MCF 10A (cell line): ENCODE results near the gene PPP2R5C. TPM values are rescaled to one million over a fixed set of nuclear protein-coding genes. Genes with fewer than 3 reads are reported as not detected.

Experiments used
- BruUV-seq: library from RNA; stranded (reverse); fragments of 400-500 nt; replicated peaks from 2 replicates; lab custom pipeline; 2021; lab: Mats Ljungman, UMichigan
- CTCF ChIA-PET: fragments of 300-600 bp; sonication (Branson Sonifier 250); formaldehyde crosslinking; extraction: SDS; loops from one replicate; lab custom pipeline; 2021; ENCODE audit warnings: antibody characterized with exemption, inconsistent platforms; lab: Yijun Ruan, JAX
- POLR2A ChIA-PET: fragments of 300-600, 350-650 bp; sonication (Branson Sonifier 250); formaldehyde crosslinking; extraction: SDS; loops from one replicate; lab custom pipeline; 2020; ENCODE audit warnings: antibody characterized with exemption, inconsistent platforms; lab: Yijun Ruan, JAX
- DNase-seq: peaks from one replicate; pipeline ENCODE4 v3.0.0-alpha.2; 2018; ENCODE audit not compliant: unreplicated experiment
- H3K27ac Mint-ChIP-seq: one replicate; pipeline ENCODE4 v1.8.0; 2022; ENCODE audit warnings: mild to moderate bottlenecking, low read depth, mixed read lengths; ENCODE audit not compliant: unreplicated experiment
- H3K27me3 Mint-ChIP-seq: one replicate; pipeline ENCODE4 v1.8.0; 2022; ENCODE audit warnings: mixed read lengths; ENCODE audit not compliant: insufficient read depth, unreplicated experiment
- H3K36me3 Mint-ChIP-seq: one replicate; pipeline ENCODE4 v1.8.0; 2022; ENCODE audit warnings: mild to moderate bottlenecking, moderate library complexity, mixed read lengths; ENCODE audit not compliant: insufficient read depth, unreplicated experiment
- H3K4me1 Mint-ChIP-seq: one replicate; pipeline ENCODE4 v1.8.0; 2022; ENCODE audit warnings: mixed read lengths; ENCODE audit not compliant: insufficient read depth, unreplicated experiment
- H3K4me3 Mint-ChIP-seq: one replicate; pipeline ENCODE4 v1.8.0; 2022; ENCODE audit warnings: mild to moderate bottlenecking, moderate library complexity, mixed read lengths; ENCODE audit not compliant: unreplicated experiment
- H3K9me3 Mint-ChIP-seq: one replicate; pipeline ENCODE4 v1.8.0; 2022; ENCODE audit warnings: mixed read lengths; ENCODE audit not compliant: unreplicated experiment
- intact Hi-C: fragments of 100-400 bp; cut with micrococcal nuclease; formaldehyde crosslinking; loops from 2 replicates; pipeline ENCODE4 v1.14.1; 2022
- total RNA-seq: library from RNA; stranded (reverse); gene quantifications from 2 replicates; pipeline ENCODE4 v1.2.3, GENCODE V29; 2022
- TF ChIP-seq, protein P1 (sequence below): fragments of 200-600 bp; IDR thresholded peaks from one replicate; pipeline ENCODE4 v1.8.0; 2022; ENCODE audit warnings: antibody characterized with exemption, mild to moderate bottlenecking; ENCODE audit not compliant: unreplicated experiment

Gene PPP2R5C
- total RNA-seq, 1 experiment from 2014 or later: 118 TPM

DNA sequence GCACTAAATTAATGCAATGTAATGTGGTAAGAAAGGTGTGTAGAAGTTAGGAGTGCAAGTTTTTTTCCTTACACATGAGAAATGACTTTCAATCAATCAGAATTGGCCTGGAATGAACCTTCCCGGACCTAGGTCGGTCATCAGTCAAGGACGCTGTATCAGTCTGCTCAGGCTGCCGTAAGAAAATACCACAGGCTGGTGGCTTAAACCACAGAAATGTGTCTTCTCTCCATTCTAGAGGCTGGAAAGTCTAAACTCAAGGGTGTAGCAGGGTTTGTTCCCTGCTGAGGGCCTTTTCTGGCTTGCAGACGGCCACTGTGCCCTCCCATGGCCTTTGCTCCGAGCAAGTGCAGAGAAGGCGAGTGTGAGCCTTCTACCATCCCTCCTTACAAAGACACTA, 116.3 kb downstream of the PPP2R5C start:
- ChIA-PET CTCF (interaction anchor here (1.1 kb wide), 1 partner anchor 106 kb away, joined by 3 read pairs; no protein-coding TSS in a partner anchor), POLR2A (no interaction called here)
- Mint-ChIP-seq H3K27ac (no peak overlapping the region), H3K36me3 (peaks cover 30% of the 10 kb centered on the region), H3K4me1 (peaks cover under 1% of the 10 kb centered on the region), H3K27me3 (no peaks in the 10 kb centered on the region), H3K4me3 (no peak overlapping the region), H3K9me3 (no peaks in the 10 kb centered on the region)
- no peak for DNase-seq
- intact Hi-C loops: no loop called here
- TF ChIP-seq, protein P1, sequence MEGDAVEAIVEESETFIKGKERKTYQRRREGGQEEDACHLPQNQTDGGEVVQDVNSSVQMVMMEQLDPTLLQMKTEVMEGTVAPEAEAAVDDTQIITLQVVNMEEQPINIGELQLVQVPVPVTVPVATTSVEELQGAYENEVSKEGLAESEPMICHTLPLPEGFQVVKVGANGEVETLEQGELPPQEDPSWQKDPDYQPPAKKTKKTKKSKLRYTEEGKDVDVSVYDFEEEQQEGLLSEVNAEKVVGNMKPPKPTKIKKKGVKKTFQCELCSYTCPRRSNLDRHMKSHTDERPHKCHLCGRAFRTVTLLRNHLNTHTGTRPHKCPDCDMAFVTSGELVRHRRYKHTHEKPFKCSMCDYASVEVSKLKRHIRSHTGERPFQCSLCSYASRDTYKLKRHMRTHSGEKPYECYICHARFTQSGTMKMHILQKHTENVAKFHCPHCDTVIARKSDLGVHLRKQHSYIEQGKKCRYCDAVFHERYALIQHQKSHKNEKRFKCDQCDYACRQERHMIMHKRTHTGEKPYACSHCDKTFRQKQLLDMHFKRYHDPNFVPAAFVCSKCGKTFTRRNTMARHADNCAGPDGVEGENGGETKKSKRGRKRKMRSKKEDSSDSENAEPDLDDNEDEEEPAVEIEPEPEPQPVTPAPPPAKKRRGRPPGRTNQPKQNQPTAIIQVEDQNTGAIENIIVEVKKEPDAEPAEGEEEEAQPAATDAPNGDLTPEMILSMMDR: no peak
- BruUV-seq: no TSS peak

DNA sequence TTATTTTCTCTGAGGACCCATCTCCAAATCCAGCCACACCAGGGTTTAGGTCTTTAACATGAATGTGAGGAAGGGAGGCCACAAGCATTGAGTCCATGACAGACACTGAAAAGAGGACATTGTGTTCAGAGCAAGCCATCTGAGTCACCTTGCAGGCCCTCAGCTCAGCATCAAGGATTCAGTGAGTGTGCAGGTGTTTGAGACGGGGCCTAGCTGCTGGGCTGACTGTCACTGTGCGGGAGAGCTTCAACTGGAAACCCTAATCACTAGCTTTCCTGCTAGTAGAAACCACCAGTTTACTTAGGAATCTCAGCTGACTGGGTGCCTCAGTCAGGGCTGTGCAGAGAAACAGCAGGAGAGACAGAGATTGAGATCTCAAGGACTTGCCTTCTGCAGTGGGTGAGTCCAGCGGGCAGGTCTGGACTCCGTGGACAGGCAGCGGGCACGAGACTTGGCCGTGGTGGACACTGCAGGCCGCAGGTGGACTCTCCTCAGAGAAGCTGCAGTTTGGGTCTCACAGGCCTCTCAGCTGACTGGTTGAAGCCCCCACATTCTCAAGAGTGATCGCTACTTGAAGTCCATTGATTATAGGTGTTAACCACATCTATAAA, 116.8 kb downstream of the PPP2R5C start:
- CTCF ChIA-PET: no interaction called here
- TF ChIP-seq, protein P1: no peak
- H3K27me3 Mint-ChIP-seq: no peaks in the 10 kb centered on the region
- no peak overlapping the region for H3K27ac Mint-ChIP-seq
- no peak for DNase-seq
- POLR2A ChIA-PET: interaction anchor here (0.9 kb wide), 1 partner anchor 15 kb away, joined by 3 read pairs; no protein-coding TSS in a partner anchor
- H3K4me1 Mint-ChIP-seq: no peaks in the 10 kb centered on the region
- no peak overlapping the region for H3K4me3 Mint-ChIP-seq
- intact Hi-C loops: no loop called here
- no peaks in the 10 kb centered on the region for H3K9me3 Mint-ChIP-seq
- BruUV-seq: no TSS peak
- H3K36me3 Mint-ChIP-seq: peaks cover 30% of the 10 kb centered on the region

DNA sequence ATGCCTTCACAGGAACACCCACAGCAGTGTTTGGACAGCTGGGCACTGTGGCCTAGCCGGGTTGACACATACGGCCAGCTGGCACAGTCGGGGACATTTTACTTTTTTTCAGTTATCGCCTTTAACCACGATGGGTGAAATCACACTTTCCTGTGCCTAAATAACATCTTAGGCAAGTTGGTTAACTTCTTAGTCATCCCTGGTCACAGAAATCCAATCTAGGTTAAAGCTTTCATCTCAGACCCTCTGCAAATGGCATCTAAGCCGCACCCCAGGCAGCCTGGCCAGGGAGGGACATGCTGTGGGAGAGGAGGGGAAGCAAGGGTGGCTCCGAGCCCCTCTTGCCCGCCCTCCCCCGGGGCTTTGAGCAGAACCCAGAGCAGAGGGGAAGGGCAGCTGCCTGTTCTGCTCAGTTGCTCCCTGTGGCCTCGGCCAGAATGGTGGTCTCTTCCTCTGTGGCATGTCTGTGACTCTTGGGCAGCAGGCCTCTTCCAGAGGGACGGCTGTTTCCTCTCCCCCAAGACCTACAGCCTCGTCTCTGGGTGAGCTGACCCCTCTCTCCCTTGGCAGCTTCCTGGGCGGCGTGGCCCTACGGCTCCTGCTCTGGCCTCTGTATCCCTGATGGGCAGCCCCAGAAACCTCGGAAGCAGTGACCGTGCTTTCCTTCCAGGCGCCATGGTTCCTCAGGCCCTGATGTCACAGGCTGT, 117.5 kb downstream of the PPP2R5C start:
- POLR2A ChIA-PET: interaction anchor here (0.9 kb wide), 1 partner anchor 15 kb away, joined by 3 read pairs; no protein-coding TSS in a partner anchor
- BruUV-seq: no TSS peak
- no peak for DNase-seq
- TF ChIP-seq, protein P1: no peak
- Mint-ChIP-seq H3K27ac (no peak overlapping the region), H3K36me3 (peaks cover 30% of the 10 kb centered on the region), H3K4me3 (no peak overlapping the region), H3K27me3 (no peaks in the 10 kb centered on the region), H3K9me3 (no peaks in the 10 kb centered on the region), H3K4me1 (no peaks in the 10 kb centered on the region)
- CTCF ChIA-PET: no interaction called here
- intact Hi-C loops: no loop called here

DNA sequence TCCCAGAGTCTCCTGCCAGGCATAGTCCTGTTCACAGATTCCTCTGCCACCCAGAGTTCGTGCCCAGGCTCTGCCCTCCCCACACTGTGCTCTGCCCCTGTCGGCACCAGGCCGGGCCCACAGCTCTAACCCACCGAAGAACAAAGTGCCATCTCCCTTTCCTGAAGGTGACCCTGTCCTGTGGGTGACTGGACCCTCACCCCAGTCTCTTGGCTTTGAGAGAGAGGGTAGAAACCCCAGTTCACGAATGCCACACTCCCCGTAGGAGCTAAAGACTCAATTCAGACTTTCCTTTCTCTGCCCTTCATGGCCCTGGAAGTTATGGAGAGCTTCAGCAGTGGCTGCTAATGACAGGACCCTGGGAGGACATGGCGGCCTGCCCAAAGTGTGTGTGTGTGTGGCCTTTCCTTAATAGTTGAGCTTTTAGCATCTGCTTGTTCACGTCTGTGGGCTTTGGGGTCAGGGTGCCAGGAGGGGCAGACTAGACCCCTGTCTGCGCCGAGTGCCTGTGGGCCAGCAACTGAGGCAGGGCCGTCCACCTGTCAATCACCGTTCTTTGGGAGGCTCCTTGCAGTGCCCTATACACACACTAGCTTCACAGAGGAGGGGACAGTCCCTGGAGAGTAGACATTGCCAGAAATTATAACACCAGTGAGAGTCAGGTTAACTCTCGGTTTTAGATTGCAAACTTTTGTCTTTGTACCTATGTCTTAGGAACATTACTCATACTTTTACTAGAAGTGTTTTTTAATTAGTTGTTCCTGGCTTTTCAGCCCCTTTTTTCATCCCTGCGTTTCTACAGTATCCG, 118.2 kb downstream of the PPP2R5C start:
- DNase-seq: no peak
- Mint-ChIP-seq H3K36me3 (peaks cover 30% of the 10 kb centered on the region), H3K27ac (no peak overlapping the region), H3K4me3 (no peak overlapping the region), H3K4me1 (no peaks in the 10 kb centered on the region), H3K27me3 (no peaks in the 10 kb centered on the region), H3K9me3 (no peaks in the 10 kb centered on the region)
- BruUV-seq: no TSS peak
- POLR2A ChIA-PET: no interaction called here
- intact Hi-C loops: loop anchor here (10.0 kb wide), 1 partner anchor 105 kb away; no protein-coding TSS in a partner anchor
- TF ChIP-seq, protein P1: no peak
- CTCF ChIA-PET: interaction anchor here (0.6 kb wide), 1 partner anchor 689 kb away, joined by 3 read pairs; no protein-coding TSS in a partner anchor
